ENCODE results near the gene RNPEP.
"Not testable (repeated sequence)": the region's sequence is repeated elsewhere in the genome, so short reads cannot be mapped to it uniquely, and the experiment has no call there.

The RNPEP gene

DNA sequence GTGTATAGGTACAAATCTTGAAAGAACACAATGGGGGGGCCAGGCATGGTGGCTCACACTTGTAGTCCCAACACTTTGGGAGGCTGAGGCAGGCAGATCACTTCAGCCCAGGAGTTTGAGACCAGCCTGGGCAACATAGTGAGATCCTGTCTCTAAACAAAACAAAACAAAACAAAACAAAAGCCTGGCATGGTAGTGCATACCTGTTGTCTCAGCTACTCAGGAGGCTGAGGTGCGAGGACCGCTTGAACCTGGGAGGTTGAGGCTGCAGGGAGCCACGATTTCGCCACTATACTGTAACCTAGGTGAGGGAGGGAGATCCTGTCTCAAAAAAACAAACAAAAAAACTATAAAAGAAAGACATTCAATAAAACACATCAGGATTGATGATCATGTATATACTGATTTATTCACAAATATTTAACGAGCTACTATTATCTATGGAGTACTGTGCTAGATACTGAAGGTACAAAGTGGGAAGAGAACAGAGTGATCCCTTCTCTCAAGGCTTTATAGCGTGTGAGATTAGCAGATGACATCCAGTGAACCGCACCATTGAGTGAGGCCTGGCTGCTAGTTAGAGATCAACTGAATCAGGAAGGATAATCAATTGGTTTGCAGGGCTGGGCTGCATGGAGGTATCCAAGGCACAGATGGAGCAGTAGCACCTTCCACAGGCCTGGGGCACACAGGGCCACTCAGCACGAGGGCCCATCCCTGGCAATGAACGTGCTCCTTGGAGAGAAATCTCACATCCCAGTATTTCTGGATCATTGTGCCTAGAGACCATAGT, 54.3 kb downstream of the RNPEP start:
- no peak for DNase-seq (ENCODE audit: low spot score)

DNA sequence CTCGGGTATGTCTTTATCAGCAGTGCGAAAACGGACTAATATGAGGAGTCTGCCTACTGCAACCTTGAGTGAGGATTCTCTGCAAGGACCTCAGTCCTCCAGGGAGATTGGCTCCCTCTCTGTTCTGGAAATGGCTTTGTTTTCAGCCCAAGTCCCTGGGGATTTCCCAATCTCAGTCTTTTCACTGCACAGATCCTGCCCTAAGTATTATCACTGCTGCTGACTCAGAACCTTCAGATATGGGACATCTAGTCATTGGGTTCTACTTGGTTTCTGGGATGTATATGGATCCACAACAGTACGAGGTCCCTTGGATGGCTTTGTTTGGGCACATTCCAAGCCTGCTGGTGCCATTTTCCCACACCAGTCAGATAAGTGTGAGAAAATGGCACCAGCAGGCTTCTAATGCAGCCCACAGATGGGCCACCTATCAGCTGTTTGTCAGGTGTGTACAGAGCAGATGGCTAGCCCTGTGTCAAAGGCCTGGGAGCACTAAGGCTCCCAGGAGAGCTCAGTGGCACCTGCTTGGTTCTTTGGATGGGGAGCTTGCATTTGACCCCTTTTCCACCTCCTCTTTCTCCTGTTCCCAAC, 55.4 kb downstream of the RNPEP start:
- DNase-seq (ENCODE audit: low spot score) = no peak

DNA sequence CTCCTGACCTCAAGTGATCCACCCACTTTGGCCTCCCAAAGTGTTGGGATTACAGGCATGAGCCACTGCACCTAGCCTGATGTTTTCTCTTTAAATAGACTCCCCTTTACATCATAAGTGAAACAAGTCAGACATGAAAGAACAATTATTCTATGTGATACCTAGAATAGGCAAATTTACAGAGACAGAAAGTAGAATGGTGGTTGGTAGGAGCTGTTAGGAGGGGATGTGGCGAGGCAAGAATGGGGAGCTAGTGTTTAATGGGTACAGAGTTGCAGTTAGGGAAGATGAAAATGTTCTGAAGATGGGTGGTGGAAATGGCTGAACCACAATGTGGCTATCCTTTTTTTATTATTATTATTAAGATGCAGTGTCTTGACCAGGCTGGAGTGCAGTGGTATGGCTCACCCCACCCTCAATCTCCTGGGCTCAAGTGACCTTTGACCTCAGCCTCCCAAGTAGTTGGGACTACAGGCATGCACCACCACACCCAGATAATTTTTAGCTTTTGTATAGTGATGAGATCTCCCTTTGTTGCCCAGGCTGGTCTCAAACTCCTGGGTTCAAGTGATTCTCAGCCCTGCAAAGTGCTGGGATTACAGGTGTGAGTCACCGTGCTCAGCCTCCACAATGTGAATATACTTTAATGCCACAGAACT, 56.4 kb downstream of the RNPEP start:
- DNase-seq (ENCODE audit: low spot score) = no peak

DNA sequence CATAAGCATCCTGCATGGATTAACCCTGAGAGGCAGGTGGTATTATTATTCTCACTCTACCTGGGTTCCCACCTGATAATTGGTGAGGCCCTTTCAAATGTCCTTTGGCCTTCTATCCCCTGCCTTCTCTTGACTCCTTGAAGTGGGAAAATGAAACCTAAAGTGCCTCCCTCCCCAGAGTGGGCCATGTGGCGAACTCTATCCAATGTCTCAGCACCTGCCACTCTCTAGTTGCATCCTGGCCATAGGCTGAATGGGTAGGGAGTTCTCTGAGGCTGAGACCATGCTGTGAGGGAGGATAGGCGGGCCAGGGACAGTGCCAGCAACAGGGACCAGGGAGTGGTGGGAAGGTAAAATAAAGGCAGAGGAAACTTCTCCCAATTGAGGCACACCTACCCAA, 63.3 kb downstream of the RNPEP start:
- DNase-seq (ENCODE audit: low spot score) = no peak

DNA sequence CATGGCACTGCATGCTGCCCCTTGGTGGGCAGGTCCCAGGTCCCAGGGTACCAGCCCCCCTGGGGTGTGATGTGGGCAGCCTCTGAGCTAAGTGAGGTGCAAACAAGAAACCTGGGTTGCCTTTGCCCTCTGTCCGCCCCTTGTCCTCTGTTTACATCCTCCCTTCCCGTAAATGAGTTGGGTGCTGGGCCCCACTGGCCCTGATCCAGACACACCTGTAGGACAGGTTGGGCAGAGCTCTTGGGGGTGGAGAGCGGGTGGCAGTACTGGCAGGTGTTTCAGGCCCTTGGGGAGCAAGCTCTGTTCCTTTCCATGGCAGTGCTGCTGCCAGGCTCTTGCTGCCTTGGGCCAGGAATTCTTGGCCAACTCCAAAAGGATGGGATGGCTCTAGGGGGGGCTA, 63.8 kb downstream of the RNPEP start:
- DNase-seq (ENCODE audit: low spot score) = no peak

DNA sequence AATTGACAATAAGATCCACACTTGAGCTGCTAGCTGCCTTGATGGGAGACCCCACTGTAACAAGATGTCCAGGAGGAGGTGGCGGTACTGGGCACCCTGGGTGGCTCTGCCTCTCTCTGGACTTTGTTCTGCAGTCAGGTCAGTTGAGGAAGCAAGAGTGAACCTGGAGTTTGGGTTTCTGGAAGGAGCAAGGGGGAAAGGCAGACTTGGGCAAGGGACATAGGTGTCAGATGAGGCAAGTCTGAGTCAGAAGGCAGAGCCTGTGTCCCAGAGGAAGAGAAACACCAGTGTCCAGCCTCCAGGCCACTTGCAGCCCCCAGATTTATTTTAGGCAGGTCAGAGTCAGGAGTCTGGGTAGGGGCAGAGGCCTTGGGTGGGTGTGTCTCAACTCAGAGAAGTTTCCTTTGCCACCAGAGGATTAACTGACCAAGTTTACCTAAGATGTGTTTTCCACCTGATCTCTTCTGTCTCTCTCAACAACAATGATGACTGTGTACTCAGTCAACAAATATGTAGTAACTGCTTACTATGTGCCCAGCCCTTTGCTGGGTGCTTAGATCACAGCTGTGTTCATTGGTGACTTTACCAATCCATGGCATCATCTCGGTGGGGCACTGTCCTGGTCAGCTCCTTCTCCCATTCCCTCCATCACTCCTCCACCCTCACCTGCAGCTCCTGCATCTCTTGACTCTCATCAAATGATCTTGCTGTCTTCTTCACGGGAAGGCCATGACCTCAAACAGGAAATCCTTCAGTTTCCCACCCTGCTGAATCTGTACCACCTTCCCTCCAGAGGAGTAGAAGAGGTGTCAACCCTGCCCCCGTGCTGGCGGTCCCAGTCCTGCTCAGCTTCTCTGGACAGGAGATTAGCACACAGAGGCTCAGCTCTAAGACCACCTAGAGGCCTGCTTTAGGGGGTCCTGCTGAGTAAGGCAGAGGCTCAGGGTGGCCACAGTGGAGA, 64.6 kb downstream of the RNPEP start:
- DNase-seq (ENCODE audit: low spot score) = no peak

DNA sequence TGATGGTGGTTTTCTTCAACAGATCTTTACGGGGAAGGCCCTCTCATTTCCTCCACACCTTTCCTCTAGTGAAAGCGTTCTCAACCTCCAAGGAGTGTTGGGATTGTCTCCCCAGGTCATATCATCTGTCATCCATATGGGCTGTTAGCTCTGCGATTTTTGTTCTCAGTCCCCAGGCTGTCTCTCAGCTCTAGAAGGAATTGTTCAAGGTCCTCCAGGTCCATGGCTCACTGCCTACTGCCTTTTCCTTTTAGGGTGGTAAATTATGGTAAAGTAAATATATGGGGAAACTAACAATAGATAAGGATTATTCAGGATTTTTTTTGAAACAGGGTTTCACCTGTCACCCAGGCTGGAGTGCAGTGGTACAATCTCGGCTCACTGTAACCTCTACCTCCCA, 65.5 kb downstream of the RNPEP start:
- no peak for DNase-seq (ENCODE audit: low spot score)

DNA sequence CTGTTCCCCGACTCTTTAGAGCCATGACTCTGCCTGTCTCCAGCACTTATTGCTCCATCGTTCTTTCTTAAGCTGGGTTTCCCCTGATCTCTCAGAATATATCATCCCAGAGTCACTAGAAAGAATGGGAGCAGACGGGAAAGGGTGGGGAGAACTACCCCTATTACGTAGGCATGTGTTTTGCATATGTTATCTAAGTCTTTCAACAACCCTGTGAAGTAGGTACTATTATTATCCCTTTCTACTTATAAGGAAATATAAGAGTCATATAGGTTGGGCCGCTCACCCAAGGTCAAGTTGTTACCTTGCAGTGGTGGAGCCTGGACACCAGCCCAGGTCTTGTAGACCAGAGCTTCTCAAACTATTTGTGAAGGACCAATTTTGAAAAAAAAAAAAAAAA, 66.7 kb downstream of the RNPEP start:
- DNase-seq (ENCODE audit: low spot score) = no peak

DNA sequence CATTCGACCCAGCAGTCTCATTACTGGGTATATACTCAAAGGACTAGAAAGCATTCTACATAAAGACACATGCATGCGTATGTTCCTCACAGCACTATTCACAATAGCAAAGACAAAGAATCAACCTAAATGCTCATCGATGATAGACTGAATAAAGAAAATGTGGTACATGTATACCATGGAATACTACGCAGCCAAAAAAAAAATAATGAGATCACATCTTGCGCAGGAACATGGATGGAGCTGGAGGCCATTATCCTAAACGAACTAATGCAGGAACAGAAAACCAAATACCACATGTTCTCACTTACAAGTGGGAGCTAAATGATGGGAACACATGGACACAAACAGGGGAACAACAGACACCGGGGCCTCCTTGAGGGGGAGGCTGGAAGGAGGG, 71.6 kb downstream of the RNPEP start:
- DNase-seq (ENCODE audit: low spot score) = no peak

DNA sequence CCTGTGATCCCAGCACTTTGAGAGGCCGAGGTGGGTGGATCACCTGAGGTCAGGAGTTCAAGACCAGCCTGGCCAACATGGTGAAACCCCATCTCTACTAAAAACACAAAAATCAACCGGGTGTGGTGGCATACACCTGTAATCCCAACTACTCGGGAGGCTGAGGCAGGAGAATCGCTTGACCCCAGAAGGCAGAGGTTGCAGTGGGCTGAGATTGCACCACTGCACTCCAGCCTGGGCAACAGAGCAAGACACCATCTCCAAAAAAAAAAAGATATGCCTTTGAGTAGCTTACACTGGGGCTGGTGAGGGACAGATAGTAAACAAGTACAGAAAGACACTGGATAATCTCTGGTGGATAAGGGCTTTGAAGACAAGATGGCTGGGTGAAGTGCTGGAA, 72.2 kb downstream of the RNPEP start:
- DNase-seq (ENCODE audit: low spot score) = not testable (repeated sequence)
